ENCODE measurements around the gene FHOD1. TPM values are rescaled to one million over a fixed set of nuclear protein-coding genes. Genes with fewer than 3 reads are reported as not detected.
A peak's percentile ranks its signal among the peaks of the same experiment; 100 is the strongest.

Gene FHOD1
- total RNA-seq, 4 donors from 2014 or later = 7.7 to 28.8 (median 15.3) TPM

DNA sequence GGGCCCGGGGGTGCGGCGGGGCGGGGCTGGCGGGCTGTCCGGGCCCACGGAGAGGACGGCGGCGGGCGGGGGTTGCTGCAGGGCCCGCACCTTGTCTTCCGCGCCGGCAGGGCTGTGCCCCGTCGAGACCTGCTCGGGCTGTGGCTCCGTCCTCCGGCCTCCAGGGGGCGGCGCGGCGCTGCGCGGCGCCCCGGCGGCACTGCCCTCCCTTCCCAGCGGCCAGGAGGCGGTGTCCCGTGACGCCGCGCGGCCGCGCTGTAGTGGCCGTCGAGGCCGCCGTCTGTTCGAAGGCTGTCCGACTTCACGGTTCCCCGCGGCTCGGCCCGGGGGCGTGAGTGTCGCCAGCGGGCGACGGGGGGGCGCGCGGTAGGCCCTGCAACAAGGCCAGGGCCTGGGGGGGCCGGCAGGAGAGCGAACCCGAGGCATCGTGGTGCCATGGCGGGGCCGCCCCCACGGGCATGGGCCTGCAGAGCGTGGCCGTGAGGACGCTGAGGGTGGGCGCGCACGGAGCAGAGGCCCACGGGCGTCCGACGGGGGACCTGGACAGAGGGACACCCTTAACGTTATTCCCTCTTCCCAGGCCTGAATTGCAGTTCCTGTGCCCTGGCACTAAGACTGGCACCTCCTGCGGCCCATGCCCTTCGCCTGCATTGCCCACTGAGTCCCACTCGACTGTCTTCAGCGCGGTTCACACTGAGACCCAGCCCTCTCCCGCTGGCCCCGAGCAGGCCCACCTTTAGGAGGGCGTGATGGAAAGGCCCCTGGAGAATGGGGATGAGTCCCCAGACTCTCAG is 32.2 kb upstream of the FHOD1 start, which contains the start of gene PLEKHG4:
PLEKHG4 (plus strand) TSS at position 237 of the 794 bp plus-strand sequence; CDS start at position 750, 513 bp downstream.
- WGBS = 60% methylated on average over 1 of the region's 83 CpGs
- H3K27me3 ChIP-seq = no peaks in the 10 kb centered on the region
- DNase-seq (ENCODE audit: low spot score in 2 of 2) = peak in 1 of 2 donors; percentile 84
- peak within 1 kb of the TSS; percentile 74 for H3K4me3 ChIP-seq
- H3K27ac ChIP-seq = peak within 1 kb of the TSS; percentile 79
- H3K4me1 ChIP-seq = peaks cover 36% of the 10 kb centered on the region
- H3K9me3 ChIP-seq = no peaks in the 10 kb centered on the region
- peaks cover 17% of the 10 kb centered on the region for H3K36me3 ChIP-seq
- TF ChIP-seq POLR2A (IDR thresholded peaks at IDR 0.05) (no peak), POLR2AphosphoS5 (IDR thresholded peaks at IDR 0.05) (no peak), EP300 (IDR thresholded peaks at IDR 0.05) (no peak)
- TF ChIP-seq, protein P1, sequence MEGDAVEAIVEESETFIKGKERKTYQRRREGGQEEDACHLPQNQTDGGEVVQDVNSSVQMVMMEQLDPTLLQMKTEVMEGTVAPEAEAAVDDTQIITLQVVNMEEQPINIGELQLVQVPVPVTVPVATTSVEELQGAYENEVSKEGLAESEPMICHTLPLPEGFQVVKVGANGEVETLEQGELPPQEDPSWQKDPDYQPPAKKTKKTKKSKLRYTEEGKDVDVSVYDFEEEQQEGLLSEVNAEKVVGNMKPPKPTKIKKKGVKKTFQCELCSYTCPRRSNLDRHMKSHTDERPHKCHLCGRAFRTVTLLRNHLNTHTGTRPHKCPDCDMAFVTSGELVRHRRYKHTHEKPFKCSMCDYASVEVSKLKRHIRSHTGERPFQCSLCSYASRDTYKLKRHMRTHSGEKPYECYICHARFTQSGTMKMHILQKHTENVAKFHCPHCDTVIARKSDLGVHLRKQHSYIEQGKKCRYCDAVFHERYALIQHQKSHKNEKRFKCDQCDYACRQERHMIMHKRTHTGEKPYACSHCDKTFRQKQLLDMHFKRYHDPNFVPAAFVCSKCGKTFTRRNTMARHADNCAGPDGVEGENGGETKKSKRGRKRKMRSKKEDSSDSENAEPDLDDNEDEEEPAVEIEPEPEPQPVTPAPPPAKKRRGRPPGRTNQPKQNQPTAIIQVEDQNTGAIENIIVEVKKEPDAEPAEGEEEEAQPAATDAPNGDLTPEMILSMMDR (IDR thresholded peaks at IDR 0.05) = peak; percentile 58 to 95

DNA sequence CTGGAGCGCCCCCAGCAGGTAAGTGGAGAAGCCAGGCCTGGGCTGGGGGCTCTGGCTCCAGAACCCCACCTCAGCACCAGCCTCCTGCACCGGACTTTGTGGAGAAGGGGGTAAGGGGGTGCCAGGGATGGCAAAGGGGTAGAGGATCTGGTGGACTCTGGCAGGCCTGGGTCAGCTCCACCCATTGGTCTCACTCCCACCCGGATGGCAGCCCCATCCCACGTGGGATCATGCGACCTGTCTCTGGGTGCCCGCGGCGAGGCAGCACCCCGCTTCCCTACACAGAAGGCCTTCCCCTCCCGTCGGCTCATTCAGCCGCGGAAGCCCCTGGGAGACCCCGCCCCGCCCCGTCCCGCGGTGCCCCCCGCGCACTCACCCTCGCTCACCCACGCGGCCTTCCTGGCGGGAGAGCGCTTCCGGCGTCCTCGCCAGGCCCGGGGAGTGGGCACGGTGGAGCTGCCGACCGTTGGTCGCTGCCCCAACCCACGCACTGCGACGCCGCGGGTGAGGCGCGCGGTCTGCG is 31.6 kb upstream of the FHOD1 start:
- Histone ChIP-seq H3K4me3 (peak overlapping the region; percentile 74), H3K36me3 (peaks cover 17% of the 10 kb centered on the region), H3K4me1 (peaks cover 36% of the 10 kb centered on the region), H3K27ac (peak overlapping the region; percentile 79), H3K27me3 (no peaks in the 10 kb centered on the region), H3K9me3 (no peaks in the 10 kb centered on the region)
- no peak for DNase-seq (ENCODE audit: low spot score in 2 of 2)
- TF ChIP-seq POLR2A (IDR thresholded peaks at IDR 0.05) = no peak
- no peak for TF ChIP-seq POLR2AphosphoS5 (IDR thresholded peaks at IDR 0.05)
- TF ChIP-seq, protein P1 (IDR thresholded peaks at IDR 0.05) = no peak
- no peak for TF ChIP-seq EP300 (IDR thresholded peaks at IDR 0.05)
- 0% methylated on average over 1 of the region's 42 CpGs for WGBS

DNA sequence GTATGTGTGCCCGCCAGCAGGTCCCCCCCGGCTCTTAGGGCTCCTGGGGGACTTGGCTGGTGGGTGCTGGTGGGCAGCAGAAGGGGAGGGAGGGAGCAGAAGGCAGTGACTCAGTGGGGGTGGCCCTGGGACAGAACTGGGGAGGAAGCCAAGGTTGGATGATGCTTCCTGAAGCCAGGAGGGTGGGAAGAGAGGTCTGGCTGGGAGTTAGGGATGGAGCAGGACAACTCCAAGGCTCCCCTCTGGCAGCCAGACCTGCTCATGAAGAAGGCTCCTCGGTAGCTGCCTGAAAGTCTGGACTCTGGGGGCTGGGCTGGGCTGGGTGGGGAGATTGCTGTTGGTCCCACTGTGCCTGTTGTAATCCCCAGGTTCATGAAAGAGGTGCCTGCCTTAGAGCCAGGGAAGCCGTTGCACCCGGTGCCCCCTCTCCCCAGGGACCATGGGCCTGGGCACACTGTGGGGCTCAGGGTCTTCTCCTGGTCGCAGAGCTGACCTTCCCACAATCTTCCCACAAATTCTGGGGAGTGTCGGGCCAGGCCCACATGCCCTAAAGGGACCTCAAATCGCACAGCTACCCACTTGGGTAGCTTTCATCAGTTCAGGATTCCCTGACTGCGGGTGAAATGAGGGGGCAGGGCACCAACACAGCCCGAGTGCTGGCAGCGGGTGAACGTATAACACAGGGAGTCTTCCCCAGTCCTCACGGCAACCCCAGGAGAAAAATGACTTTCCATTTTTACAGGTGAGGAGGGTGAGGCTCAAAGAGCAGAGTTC is 30.9 kb upstream of the FHOD1 start:
- DNase-seq (ENCODE audit: low spot score in 2 of 2) = no peak
- TF ChIP-seq EP300 (IDR thresholded peaks at IDR 0.05) = no peak
- no peak for TF ChIP-seq POLR2AphosphoS5 (IDR thresholded peaks at IDR 0.05)
- TF ChIP-seq POLR2A (IDR thresholded peaks at IDR 0.05) = no peak
- TF ChIP-seq, protein P1 (IDR thresholded peaks at IDR 0.05) = no peak
- WGBS = 33% methylated on average over 11 of the region's 13 CpGs
- Histone ChIP-seq H3K4me1 (peaks cover 36% of the 10 kb centered on the region), H3K27me3 (no peaks in the 10 kb centered on the region), H3K9me3 (no peaks in the 10 kb centered on the region), H3K36me3 (peaks cover 17% of the 10 kb centered on the region), H3K27ac (peak overlapping the region; percentile 79), H3K4me3 (peak overlapping the region; percentile 74)

DNA sequence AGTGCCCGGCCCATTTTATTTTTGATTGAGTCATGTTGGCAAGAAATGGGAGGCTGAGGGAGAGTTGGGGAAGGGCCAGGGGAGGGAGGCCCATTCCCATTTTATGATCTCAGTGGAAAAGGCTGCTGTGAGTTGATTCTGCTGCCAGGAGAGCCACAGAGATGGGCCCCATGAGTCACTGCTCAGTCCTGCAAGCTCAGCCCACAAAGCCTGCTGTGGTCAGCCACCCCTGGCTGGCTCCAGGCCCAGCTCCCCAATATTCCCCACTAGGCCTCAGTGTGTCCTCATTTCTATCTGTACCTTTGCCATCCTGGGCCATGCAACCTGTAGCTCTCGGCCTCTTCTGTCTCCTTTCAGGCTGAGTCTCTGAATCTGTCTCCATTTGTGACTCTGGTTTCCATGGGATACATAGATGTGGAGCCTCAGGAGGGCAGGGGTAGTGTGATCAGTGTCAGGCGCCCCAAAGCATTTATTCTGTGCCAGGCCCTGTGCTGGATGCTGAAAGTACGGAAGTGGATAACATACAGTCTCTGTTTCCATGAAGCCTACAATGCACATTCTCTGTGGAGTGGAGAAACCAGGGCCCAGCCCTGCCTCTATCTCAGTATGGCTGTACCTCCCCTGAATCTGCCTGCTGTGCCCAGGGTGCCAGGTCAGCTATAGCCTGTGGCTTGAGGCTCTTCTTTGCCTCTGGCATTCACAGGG is 30.2 kb upstream of the FHOD1 start:
- peak overlapping the region; percentile 74 for H3K4me3 ChIP-seq
- H3K36me3 ChIP-seq = peaks cover 13% of the 10 kb centered on the region
- H3K4me1 ChIP-seq = peaks cover 36% of the 10 kb centered on the region
- H3K27me3 ChIP-seq = no peaks in the 10 kb centered on the region
- no peak for DNase-seq (ENCODE audit: low spot score in 2 of 2)
- WGBS = 70% methylated on average over 4 of the region's 4 CpGs
- H3K9me3 ChIP-seq = no peaks in the 10 kb centered on the region
- TF ChIP-seq EP300 (IDR thresholded peaks at IDR 0.05) (no peak), POLR2AphosphoS5 (IDR thresholded peaks at IDR 0.05) (no peak), POLR2A (IDR thresholded peaks at IDR 0.05) (no peak)
- TF ChIP-seq, protein P1 (IDR thresholded peaks at IDR 0.05) = no peak
- peak overlapping the region; percentile 79 for H3K27ac ChIP-seq

Measured in suprapubic skin (tissue), 4 donors.